Measurements from ENCODE around the gene PTPRF.

GRCh38 chr1:43622901-43623780 lies 92.5 kb downstream of the PTPRF start:
- no peak for TF ChIP-seq TAF1 (IDR thresholded peaks at IDR 0.05; ENCODE audit: borderline replicate concordance, insufficient read depth, low read length)
- no peak for TF ChIP-seq POLR2AphosphoS5 (IDR thresholded peaks at IDR 0.05; ENCODE audit: low read depth, low read length)
- no peak for TF ChIP-seq SIN3A (IDR thresholded peaks at IDR 0.05; ENCODE audit: borderline replicate concordance, insufficient read depth, low read length)

Measured in PFSK-1 (cell line).